KMS-11 (cell line): ENCODE measurements around the gene FXYD2.

Experiments used
- H2AFZ ChIP-seq: fragments of 200-600 bp; sonication (generic); 2 replicates; pipeline ENCODE4 v1.6.1; 2016; ENCODE audit warnings: antibody characterized with exemption, mixed run types, low read depth
- H3K27ac ChIP-seq: fragments of 200-600 bp; sonication (generic); 2 replicates; pipeline ENCODE4 v1.6.1; 2016; ENCODE audit warnings: mild to moderate bottlenecking, mixed run types
- H3K27me3 ChIP-seq: fragments of 200-600 bp; sonication (generic); 2 replicates; pipeline ENCODE4 v1.6.1; 2017; ENCODE audit warnings: mild to moderate bottlenecking, low read depth, mixed run types, moderate library complexity; ENCODE audit not compliant: insufficient read depth
- H3K36me3 ChIP-seq: fragments of 200-600 bp; sonication (generic); 2 replicates; pipeline ENCODE4 v1.6.1; 2017; ENCODE audit warnings: mild to moderate bottlenecking, mixed run types; ENCODE audit not compliant: insufficient read depth
- H3K4me1 ChIP-seq: fragments of 200-600 bp; sonication (generic); 2 replicates; pipeline ENCODE4 v1.6.1; 2016; ENCODE audit warnings: mild to moderate bottlenecking, low read depth, mixed run types; ENCODE audit not compliant: poor library complexity, severe bottlenecking
- H3K4me2 ChIP-seq: fragments of 200-600 bp; sonication (generic); 2 replicates; pipeline ENCODE4 v1.7.0; 2016; ENCODE audit warnings: mild to moderate bottlenecking, mixed run types
- H3K4me3 ChIP-seq: fragments of 200-600 bp; sonication (generic); IDR thresholded peaks from 2 replicates; pipeline ENCODE4 v1.6.1; 2017; ENCODE audit warnings: low read depth, low read length, mixed read lengths; ENCODE audit not compliant: insufficient read depth
- H3K79me2 ChIP-seq: fragments of 200-600 bp; sonication (generic); 2 replicates; pipeline ENCODE4 v1.6.1; 2016; ENCODE audit warnings: low read depth, mixed run types; ENCODE audit not compliant: insufficient read depth
- H3K9ac ChIP-seq: fragments of 200-600 bp; sonication (generic); 2 replicates; pipeline ENCODE4 v1.6.1; 2016; ENCODE audit warnings: mild to moderate bottlenecking, mixed run types
- H4K20me1 ChIP-seq: fragments of 200-600 bp; sonication (generic); 2 replicates; pipeline ENCODE4 v1.6.1; 2016; ENCODE audit warnings: mild to moderate bottlenecking, mixed run types; ENCODE audit not compliant: insufficient read depth
- CTCF ChIP-seq: fragments of 200-600 bp; sonication (generic); conservative IDR thresholded peaks from 2 replicates; pipeline ENCODE4 v1.6.1; 2017; ENCODE audit warnings: low read depth, mild to moderate bottlenecking, antibody characterized with exemption, low read length, moderate library complexity, mixed read lengths

FXYD2 gene

DNA sequence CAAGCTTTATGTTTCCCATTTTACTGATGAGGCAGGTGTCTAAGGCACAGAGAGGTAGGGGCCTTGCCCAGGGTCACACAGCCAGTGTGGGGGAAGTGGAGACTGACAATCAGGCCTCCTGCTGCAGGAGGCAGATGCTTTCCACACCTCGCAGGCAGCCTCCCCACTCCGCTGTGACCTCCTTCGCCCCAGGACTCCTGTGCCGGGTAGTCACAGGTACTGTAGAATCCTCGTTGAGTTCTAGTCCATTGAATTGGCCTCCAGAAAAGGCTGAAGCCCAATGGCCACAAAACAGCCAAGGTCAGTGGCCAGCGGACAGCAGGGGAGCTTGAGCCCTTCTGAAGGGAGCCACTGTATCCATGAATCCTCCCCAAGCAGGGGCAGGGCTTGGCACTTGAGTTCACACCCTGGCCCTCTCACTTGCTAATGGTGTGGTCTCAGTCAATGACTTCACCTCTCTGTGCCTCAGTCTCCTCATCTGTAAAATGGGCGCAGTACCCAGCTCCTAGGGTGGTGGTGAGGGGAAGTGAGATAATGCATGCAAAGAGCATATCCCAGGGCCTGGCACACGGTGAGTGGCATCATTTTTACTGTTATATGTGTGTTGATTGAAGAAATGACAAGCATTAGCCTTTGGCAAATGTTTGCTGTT, 1.1 kb upstream of the FXYD2 start:
- no peaks in the 10 kb centered on the region for H3K4me1 ChIP-seq
- no peak overlapping the region for H3K27ac ChIP-seq
- H3K36me3 ChIP-seq: no peaks in the 10 kb centered on the region
- H4K20me1 ChIP-seq: no peaks in the 10 kb centered on the region
- no peak overlapping the region for H3K4me3 ChIP-seq
- H3K79me2 ChIP-seq: no peaks in the 10 kb centered on the region
- no peak overlapping the region for H2AFZ ChIP-seq
- H3K4me2 ChIP-seq: no peak overlapping the region
- TF ChIP-seq CTCF: no peak
- H3K9ac ChIP-seq: no peak overlapping the region
- no peaks in the 10 kb centered on the region for H3K27me3 ChIP-seq

DNA sequence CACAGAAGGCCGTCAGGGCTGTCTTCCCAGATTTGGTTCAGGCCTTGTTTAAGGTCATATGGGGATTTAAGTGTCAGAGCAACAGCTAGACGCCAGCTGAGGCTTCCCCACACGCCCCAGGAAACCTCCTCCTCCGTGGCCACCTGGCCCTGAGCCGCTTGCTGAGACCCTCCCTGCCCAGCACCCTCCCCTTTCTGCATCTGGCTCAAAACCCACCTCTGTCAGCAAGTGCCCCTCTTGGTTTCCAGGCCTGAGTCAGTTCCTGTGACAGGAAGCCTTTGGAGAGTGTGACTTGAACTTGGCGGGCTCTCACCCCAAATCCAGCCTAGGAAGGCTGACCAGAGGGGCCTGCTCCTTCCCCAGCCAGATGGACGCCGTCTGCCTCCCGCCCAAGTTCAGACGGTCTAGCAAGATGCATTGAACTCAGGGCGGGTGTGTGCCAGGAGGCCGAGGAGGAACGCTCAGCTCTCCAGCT, 561 bp downstream of the FXYD2 start:
- H3K4me1 ChIP-seq: no peaks in the 10 kb centered on the region
- H4K20me1 ChIP-seq: no peaks in the 10 kb centered on the region
- H3K4me2 ChIP-seq: no peak overlapping the region
- no peaks in the 10 kb centered on the region for H3K27me3 ChIP-seq
- no peak overlapping the region for H3K4me3 ChIP-seq
- no peak overlapping the region for H3K9ac ChIP-seq
- no peak overlapping the region for H2AFZ ChIP-seq
- TF ChIP-seq CTCF: no peak
- H3K36me3 ChIP-seq: no peaks in the 10 kb centered on the region
- H3K27ac ChIP-seq: no peak overlapping the region
- no peaks in the 10 kb centered on the region for H3K79me2 ChIP-seq

DNA sequence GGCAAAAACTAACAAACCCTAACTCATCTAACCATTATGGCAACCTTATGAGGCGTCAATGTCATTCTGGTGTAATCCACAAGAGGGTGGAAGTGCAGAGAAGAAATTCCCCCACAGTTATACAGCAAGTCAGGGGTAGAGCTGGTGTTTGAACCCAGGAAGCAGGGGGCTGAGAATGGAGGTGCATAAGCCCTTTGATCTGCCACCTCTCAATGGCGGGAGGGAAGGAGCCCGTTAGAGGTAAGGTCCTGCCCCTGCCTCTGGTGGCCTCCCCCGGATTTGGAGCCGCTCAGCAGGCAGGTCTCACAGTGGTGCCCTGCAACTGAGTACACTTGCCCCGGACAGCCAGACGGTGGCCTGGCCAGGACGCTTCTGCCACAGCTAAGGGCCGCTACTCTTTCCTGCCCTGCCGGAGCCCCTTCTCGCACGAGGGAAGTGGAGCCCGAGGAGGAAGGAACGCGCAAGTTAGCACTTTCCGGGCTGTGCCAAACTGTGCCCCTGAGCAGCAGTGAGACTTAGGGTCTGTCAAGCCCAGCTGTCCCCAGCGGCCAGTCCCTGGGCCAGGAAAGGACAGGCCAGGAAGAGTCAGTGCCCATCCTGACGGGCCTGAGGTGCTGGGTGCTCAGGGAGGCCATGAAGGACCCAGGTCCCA, 1.1 kb downstream of the FXYD2 start:
- no peak for TF ChIP-seq CTCF
- Histone ChIP-seq H3K9ac (no peak overlapping the region), H3K36me3 (no peaks in the 10 kb centered on the region), H3K79me2 (no peaks in the 10 kb centered on the region), H3K27ac (no peak overlapping the region), H3K4me2 (no peak overlapping the region), H3K4me3 (no peak overlapping the region), H3K4me1 (peaks cover under 1% of the 10 kb centered on the region), H3K27me3 (no peaks in the 10 kb centered on the region), H4K20me1 (no peaks in the 10 kb centered on the region), H2AFZ (no peak overlapping the region)

GRCh38 chr11:117822074-117823033, 2.2 kb downstream of the FXYD2 start:
- Histone ChIP-seq H3K4me3 (no peak overlapping the region), H3K79me2 (no peaks in the 10 kb centered on the region), H3K27me3 (no peaks in the 10 kb centered on the region), H3K27ac (no peak overlapping the region), H3K4me1 (peaks cover 11% of the 10 kb centered on the region), H2AFZ (peak overlapping the region; percentile 34; the same call in 1 of the 2 replicates), H3K9ac (no peak overlapping the region), H4K20me1 (no peaks in the 10 kb centered on the region), H3K36me3 (no peaks in the 10 kb centered on the region), H3K4me2 (no peak overlapping the region)
- TF ChIP-seq CTCF: peak; percentile 80
